Small intestine (tissue), 7 donors: ENCODE measurements around the gene ABTB2. TPM values are rescaled to one million over a fixed set of nuclear protein-coding genes. Genes with fewer than 3 reads are reported as not detected.

Experiments
- DNase-seq, 2 donors: peaks; one replicate each; pipeline versions ENCODE4 v3.0.0 to v3.0.0-alpha.2; 2013
- FAIRE-seq: peaks from 2 replicates; lab custom pipeline; 2012; peaks lifted over from hg19 to GRCh38; lab: Jason Lieb, UNC
- H3K27ac ChIP-seq, 3 donors: one replicate each; pipeline ENCODE4 v1.5.1; 2013; ENCODE audit warnings: low read length in 2 of 3, mild to moderate bottlenecking in 2 of 3, control low read depth in 1 of 3, inconsistent platforms in 1 of 3, low read depth in 1 of 3, moderate library complexity in 1 of 3
- H3K27me3 ChIP-seq, 3 donors: one replicate each; pipeline ENCODE4 v1.6.1; 2013; ENCODE audit warnings: low read length in 3 of 3, inconsistent platforms in 1 of 3; ENCODE audit not compliant: control insufficient read depth in 3 of 3, insufficient read depth in 3 of 3
- H3K36me3 ChIP-seq, 3 donors: one replicate each; pipeline ENCODE4 v1.6.1; 2013; ENCODE audit warnings: low read length in 3 of 3, inconsistent platforms in 1 of 3, low read depth in 1 of 3, mild to moderate bottlenecking in 1 of 3, moderate library complexity in 1 of 3; ENCODE audit not compliant: control insufficient read depth in 3 of 3, insufficient read depth in 2 of 3
- H3K4me1 ChIP-seq, 3 donors: one replicate each; pipeline ENCODE4 v1.6.1; 2013; ENCODE audit warnings: low read length in 2 of 3, inconsistent platforms in 1 of 3, low read depth in 1 of 3, mild to moderate bottlenecking in 1 of 3, moderate library complexity in 1 of 3; ENCODE audit not compliant: control insufficient read depth in 3 of 3, insufficient read depth in 2 of 3
- H3K4me3 ChIP-seq, 3 donors: one replicate each; pipeline ENCODE4 v1.5.1; 2013; ENCODE audit warnings: low read length in 3 of 3, control low read depth in 1 of 3, inconsistent platforms in 1 of 3, low read depth in 1 of 3, mild to moderate bottlenecking in 1 of 3, moderate library complexity in 1 of 3
- H3K9me3 ChIP-seq, 2 donors: one replicate each; pipeline ENCODE4 v1.6.1; 2013; ENCODE audit warnings: low read depth in 1 of 2, low read length in 1 of 2; ENCODE audit not compliant: control insufficient read depth in 2 of 2, insufficient read depth in 1 of 2
- WGBS, 3 donors: extraction: QIAGEN DNeasy Blood & Tissue Kit; methylation state at CpG; one replicate each; pipeline ENCODE4 v1.1.7; 2013; 5-methylcytosine and 5-hydroxymethylcytosine counted together
- polyA plus RNA-seq, 4 donors: library from polyadenylated mRNA; stranded (reverse) in 3 of 4; unstranded in 1 of 4; fragments of 200-250 nt in 3 of 4; fragments of 120-200 nt in 1 of 4; gene quantifications; one replicate each; pipeline versions ENCODE4 v1.2.1 to v1.2.3, GENCODE V29; 2013
- donor health status: healthy with polysubstance abuse.
- donor health status: control.
- donor health status: control.
- donor health status: Bipolar disorder and iron deficiency.
- donor health status: healthy.

Gene ABTB2
- polyA plus RNA-seq, 4 donors = 0.64 to 25.1 (median 13.5) TPM

GRCh38 chr11:34305193-34305592, 52.6 kb downstream of the ABTB2 start:
- DNase-seq = no peak
- Histone ChIP-seq H3K4me3 (no peak overlapping the region), H3K4me1 (peaks cover 0 to 6% (median 4%) of the 10 kb centered on the region in 3 donors), H3K27ac (no peak overlapping the region), H3K36me3 (no peaks in the 10 kb centered on the region), H3K27me3 (no peaks in the 10 kb centered on the region), H3K9me3 (no peaks in the 10 kb centered on the region)
- FAIRE-seq = no peak
- WGBS, 3 donors = 80 to 96% (median 91%) methylated on average over 7 of the region's 7 CpGs

- no peak for DNase-seq
- 45 to 66% (median 60%) methylated on average over 4 of the region's 4 CpGs for WGBS, 3 donors
Measured at GRCh38 chr11:34303028-34303570, 54.7 kb downstream of the ABTB2 start.

GRCh38 chr11:34302046-34302921, 55.5 kb downstream of the ABTB2 start:
- WGBS, 3 donors = 72 to 89% (median 80%) methylated on average over 4 of the region's 4 CpGs
- peaks cover 0 to 4% (median 0%) of the 10 kb centered on the region in 3 donors for H3K4me1 ChIP-seq
- H3K27ac ChIP-seq = no peak overlapping the region
- H3K36me3 ChIP-seq = no peaks in the 10 kb centered on the region
- H3K4me3 ChIP-seq = no peak overlapping the region
- no peak for DNase-seq
- H3K27me3 ChIP-seq = no peaks in the 10 kb centered on the region
- H3K9me3 ChIP-seq = no peaks in the 10 kb centered on the region
- FAIRE-seq = no peak

More at GRCh38 chr11:34303028-34303570, 54.7 kb downstream of the ABTB2 start:
- no peaks in the 10 kb centered on the region for H3K9me3 ChIP-seq
- no peaks in the 10 kb centered on the region for H3K27me3 ChIP-seq
- no peak for FAIRE-seq
- peaks cover 0 to 4% (median 0%) of the 10 kb centered on the region in 3 donors for H3K4me1 ChIP-seq
- H3K36me3 ChIP-seq = no peaks in the 10 kb centered on the region
- H3K27ac ChIP-seq = no peak overlapping the region
- no peak overlapping the region for H3K4me3 ChIP-seq

- 57 to 83% (median 73%) methylated on average over 3 of the region's 3 CpGs for WGBS, 3 donors
- DNase-seq (no peak), FAIRE-seq (no peak)
- H3K36me3 ChIP-seq = peaks cover 0 to 2% (median 0%) of the 10 kb centered on the region in 3 donors
- no peaks in the 10 kb centered on the region for H3K27me3 ChIP-seq
- H3K4me1 ChIP-seq = peaks cover 0 to 4% (median 0%) of the 10 kb centered on the region in 3 donors
- H3K9me3 ChIP-seq = no peaks in the 10 kb centered on the region
- H3K27ac ChIP-seq = no peak overlapping the region
- H3K4me3 ChIP-seq = no peak overlapping the region
Measured at GRCh38 chr11:34300926-34301295, 56.9 kb downstream of the ABTB2 start.

GRCh38 chr11:34300026-34300925, 57.5 kb downstream of the ABTB2 start:
- 88 to 96% (median 94%) methylated on average over 11 of the region's 11 CpGs for WGBS, 3 donors
- peaks cover 0 to 4% (median 0%) of the 10 kb centered on the region in 3 donors for H3K4me1 ChIP-seq
- FAIRE-seq (no peak), DNase-seq (no peak)
- peaks cover 0 to 2% (median 0%) of the 10 kb centered on the region in 3 donors for H3K36me3 ChIP-seq
- H3K4me3 ChIP-seq = no peak overlapping the region
- no peak overlapping the region for H3K27ac ChIP-seq
- peaks cover 0 to 3% of the 10 kb centered on the region in 2 donors for H3K9me3 ChIP-seq
- no peaks in the 10 kb centered on the region for H3K27me3 ChIP-seq

GRCh38 chr11:34299284-34299972, 58.4 kb downstream of the ABTB2 start:
- no peaks in the 10 kb centered on the region for H3K27me3 ChIP-seq
- no peak overlapping the region for H3K4me3 ChIP-seq
- H3K27ac ChIP-seq = no peak overlapping the region
- peaks cover 0 to 2% (median 0%) of the 10 kb centered on the region in 3 donors for H3K36me3 ChIP-seq
- DNase-seq (no peak), FAIRE-seq (no peak)
- H3K9me3 ChIP-seq = peaks cover 0 to 3% of the 10 kb centered on the region in 2 donors
- peaks cover 0 to 4% (median 0%) of the 10 kb centered on the region in 3 donors for H3K4me1 ChIP-seq
- WGBS, 3 donors = 88 to 93% (median 90%) methylated on average over 11 of the region's 11 CpGs

- Histone ChIP-seq H3K4me1 (peaks cover 0 to 4% (median 0%) of the 10 kb centered on the region in 3 donors), H3K27ac (no peak overlapping the region), H3K9me3 (peaks cover 0 to 3% of the 10 kb centered on the region in 2 donors), H3K27me3 (no peaks in the 10 kb centered on the region), H3K4me3 (no peak overlapping the region), H3K36me3 (peaks cover 0 to 2% (median 0%) of the 10 kb centered on the region in 3 donors)
- DNase-seq (no peak), FAIRE-seq (no peak)
- 86 to 89% (median 87%) methylated on average over 2 of the region's 2 CpGs for WGBS, 3 donors
Measured at GRCh38 chr11:34298871-34299270, 58.9 kb downstream of the ABTB2 start.
